ENCODE data around the gene KIF5B. TPM values are rescaled to one million over a fixed set of nuclear protein-coding genes. Genes with fewer than 3 reads are reported as not detected.
A peak's percentile ranks its signal among the peaks of the same experiment; 100 is the strongest.

KIF5B gene
- total and polyA plus RNA-seq, 9 of the 15 experiments (the other 6 are each of a cell fraction or from before 2014, with no cell fraction given): 24.4 to 94.4 (median 68.9) TPM

- TF ChIP-seq ZBTB2 (IDR thresholded peaks at IDR 0.05): peak; percentile 72; the same call in 1 of the 2 replicates
- TF ChIP-seq FOXA1 (IDR thresholded peaks at IDR 0.05; ENCODE audit: borderline replicate concordance): peak; percentile 96
- TF ChIP-seq, protein P1, sequence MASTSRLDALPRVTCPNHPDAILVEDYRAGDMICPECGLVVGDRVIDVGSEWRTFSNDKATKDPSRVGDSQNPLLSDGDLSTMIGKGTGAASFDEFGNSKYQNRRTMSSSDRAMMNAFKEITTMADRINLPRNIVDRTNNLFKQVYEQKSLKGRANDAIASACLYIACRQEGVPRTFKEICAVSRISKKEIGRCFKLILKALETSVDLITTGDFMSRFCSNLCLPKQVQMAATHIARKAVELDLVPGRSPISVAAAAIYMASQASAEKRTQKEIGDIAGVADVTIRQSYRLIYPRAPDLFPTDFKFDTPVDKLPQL (IDR thresholded peaks at IDR 0.05; ENCODE audit: extremely low read depth, insufficient read length): no peak
- TF ChIP-seq JUN (IDR thresholded peaks at IDR 0.05; ENCODE audit: borderline replicate concordance, low read depth, low read length): no peak; the same call in 1 of the 2 replicates
- no peak for TF ChIP-seq JUN (CRISPR knock-in tag; IDR thresholded peaks at IDR 0.05; ENCODE audit: borderline replicate concordance)
- TF ChIP-seq PHB2 (IDR thresholded peaks at IDR 0.05; ENCODE audit: low read depth): peak; percentile 97
- no peak for TF ChIP-seq NR3C1 (CRISPR knock-in tag; IDR thresholded peaks at IDR 0.05)
- TF ChIP-seq HCFC1 (IDR thresholded peaks at IDR 0.05; ENCODE audit: low read depth, low read length): 0 out of 2 replicates have a peak, but pooled peaks have one; percentile 21
- TF ChIP-seq, protein P2, sequence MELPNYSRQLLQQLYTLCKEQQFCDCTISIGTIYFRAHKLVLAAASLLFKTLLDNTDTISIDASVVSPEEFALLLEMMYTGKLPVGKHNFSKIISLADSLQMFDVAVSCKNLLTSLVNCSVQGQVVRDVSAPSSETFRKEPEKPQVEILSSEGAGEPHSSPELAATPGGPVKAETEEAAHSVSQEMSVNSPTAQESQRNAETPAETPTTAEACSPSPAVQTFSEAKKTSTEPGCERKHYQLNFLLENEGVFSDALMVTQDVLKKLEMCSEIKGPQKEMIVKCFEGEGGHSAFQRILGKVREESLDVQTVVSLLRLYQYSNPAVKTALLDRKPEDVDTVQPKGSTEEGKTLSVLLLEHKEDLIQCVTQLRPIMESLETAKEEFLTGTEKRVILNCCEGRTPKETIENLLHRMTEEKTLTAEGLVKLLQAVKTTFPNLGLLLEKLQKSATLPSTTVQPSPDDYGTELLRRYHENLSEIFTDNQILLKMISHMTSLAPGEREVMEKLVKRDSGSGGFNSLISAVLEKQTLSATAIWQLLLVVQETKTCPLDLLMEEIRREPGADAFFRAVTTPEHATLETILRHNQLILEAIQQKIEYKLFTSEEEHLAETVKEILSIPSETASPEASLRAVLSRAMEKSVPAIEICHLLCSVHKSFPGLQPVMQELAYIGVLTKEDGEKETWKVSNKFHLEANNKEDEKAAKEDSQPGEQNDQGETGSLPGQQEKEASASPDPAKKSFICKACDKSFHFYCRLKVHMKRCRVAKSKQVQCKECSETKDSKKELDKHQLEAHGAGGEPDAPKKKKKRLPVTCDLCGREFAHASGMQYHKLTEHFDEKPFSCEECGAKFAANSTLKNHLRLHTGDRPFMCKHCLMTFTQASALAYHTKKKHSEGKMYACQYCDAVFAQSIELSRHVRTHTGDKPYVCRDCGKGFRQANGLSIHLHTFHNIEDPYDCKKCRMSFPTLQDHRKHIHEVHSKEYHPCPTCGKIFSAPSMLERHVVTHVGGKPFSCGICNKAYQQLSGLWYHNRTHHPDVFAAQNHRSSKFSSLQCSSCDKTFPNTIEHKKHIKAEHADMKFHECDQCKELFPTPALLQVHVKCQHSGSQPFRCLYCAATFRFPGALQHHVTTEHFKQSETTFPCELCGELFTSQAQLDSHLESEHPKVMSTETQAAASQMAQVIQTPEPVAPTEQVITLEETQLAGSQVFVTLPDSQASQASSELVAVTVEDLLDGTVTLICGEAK (IDR thresholded peaks at IDR 0.05): no peak
- TF ChIP-seq, protein P2 (CRISPR knock-in tag; IDR thresholded peaks at IDR 0.05): no peak
- peak; percentile 98 to 99 for TF ChIP-seq ARNT (IDR thresholded peaks at IDR 0.05)
- TF ChIP-seq PHB (CRISPR knock-in tag; IDR thresholded peaks at IDR 0.05): no peak
- peak; percentile 66; the same call in 1 of the 2 replicates for TF ChIP-seq ETV5 (CRISPR knock-in tag; IDR thresholded peaks at IDR 0.05; ENCODE audit: low read depth)
- no peak for TF ChIP-seq ZNF280A (IDR thresholded peaks at IDR 0.05; ENCODE audit: low read depth, partially characterized antibody)
- no peak for TF ChIP-seq DDX20 (tag; IDR thresholded peaks at IDR 0.05; ENCODE audit: low read depth)
Observed at GRCh38 chr10:31972519-31973041, 83.6 kb downstream of the KIF5B start (continued).

All from K562 (cell line).